H1 (cell line): ENCODE results near the gene CDHR2.

Experiments used
- BRCA1 ChIP-seq: IDR thresholded peaks from 2 replicates; pipeline ENCODE4 v1.6.1; 2012; ENCODE audit warnings: low read depth, low read length, improper control_type of control experiment
- JUN ChIP-seq: IDR thresholded peaks from 2 replicates; pipeline ENCODE4 v1.6.1; 2011; ENCODE audit warnings: low read depth, mild to moderate bottlenecking, improper control_type of control experiment, low read length
- TF ChIP-seq, protein P1 (sequence below), 3 experiments: IDR thresholded peaks; 1 replicate in 2 of 3; 2 replicates in 1 of 3; pipeline versions ENCODE4 v1.5.1 to v1.6.1; 2011; ENCODE audit warnings: low read length in 3 of 3, mild to moderate bottlenecking in 3 of 3, inconsistent platforms in 2 of 3, low read depth in 1 of 3, moderate library complexity in 1 of 3; ENCODE audit not compliant: insufficient read depth in 1 of 3; ENCODE audit errors: control extremely low read depth in 1 of 3

DNA sequence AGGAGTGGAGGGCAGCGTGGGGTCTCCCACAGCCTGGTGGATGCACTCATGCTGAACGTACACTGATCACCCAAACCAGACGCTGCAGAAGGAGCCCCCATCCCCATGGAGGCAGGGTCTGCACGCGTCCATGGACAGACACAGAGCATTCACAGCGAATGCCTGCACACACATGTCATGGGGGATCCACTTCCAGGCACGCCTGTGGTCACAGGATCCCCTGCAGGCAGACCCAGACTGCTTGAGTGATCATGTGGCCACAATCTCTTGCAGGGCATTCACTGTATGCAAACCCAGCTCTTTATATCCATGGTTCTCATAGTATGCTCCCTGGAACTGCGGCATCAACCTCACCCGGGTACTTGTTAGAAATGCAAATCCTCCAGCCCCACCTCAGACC, 75.8 kb downstream of the CDHR2 start:
- TF ChIP-seq, protein P1, sequence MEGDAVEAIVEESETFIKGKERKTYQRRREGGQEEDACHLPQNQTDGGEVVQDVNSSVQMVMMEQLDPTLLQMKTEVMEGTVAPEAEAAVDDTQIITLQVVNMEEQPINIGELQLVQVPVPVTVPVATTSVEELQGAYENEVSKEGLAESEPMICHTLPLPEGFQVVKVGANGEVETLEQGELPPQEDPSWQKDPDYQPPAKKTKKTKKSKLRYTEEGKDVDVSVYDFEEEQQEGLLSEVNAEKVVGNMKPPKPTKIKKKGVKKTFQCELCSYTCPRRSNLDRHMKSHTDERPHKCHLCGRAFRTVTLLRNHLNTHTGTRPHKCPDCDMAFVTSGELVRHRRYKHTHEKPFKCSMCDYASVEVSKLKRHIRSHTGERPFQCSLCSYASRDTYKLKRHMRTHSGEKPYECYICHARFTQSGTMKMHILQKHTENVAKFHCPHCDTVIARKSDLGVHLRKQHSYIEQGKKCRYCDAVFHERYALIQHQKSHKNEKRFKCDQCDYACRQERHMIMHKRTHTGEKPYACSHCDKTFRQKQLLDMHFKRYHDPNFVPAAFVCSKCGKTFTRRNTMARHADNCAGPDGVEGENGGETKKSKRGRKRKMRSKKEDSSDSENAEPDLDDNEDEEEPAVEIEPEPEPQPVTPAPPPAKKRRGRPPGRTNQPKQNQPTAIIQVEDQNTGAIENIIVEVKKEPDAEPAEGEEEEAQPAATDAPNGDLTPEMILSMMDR (IDR thresholded peaks at IDR 0.05; ENCODE audit: control extremely low read depth in 1 of 3, insufficient read depth in 1 of 3, low read depth in 1 of 3, low read length in 3 of 3): no peak
- TF ChIP-seq JUN (no peak), BRCA1 (no peak)
